Astrocyte (in vitro differentiated cells and primary cell): ENCODE data around the gene DPP7. TPM values are rescaled to one million over a fixed set of nuclear protein-coding genes. Genes with fewer than 3 reads are reported as not detected.

Experiments used
- DNase-seq: peaks from one replicate; pipeline ENCODE4 v3.0.0-alpha.2; 2010; ENCODE audit warnings: low read depth
- FAIRE-seq: peaks from 2 replicates; lab custom pipeline; 2011; peaks lifted over from hg19 to GRCh38; lab: Jason Lieb, UNC
- H2AFZ ChIP-seq: 2 replicates; pipeline ENCODE4 v1.6.0; 2012; ENCODE audit warnings: low read depth, low read length, inconsistent platforms
- H3K27ac ChIP-seq: 2 replicates; pipeline ENCODE4 v1.5.1; 2011; ENCODE audit warnings: low read depth, low read length, inconsistent platforms
- H3K27me3 ChIP-seq: 2 replicates; pipeline ENCODE4 v1.6.0; 2011; ENCODE audit warnings: low read length, inconsistent platforms; ENCODE audit not compliant: insufficient read depth
- H3K36me3 ChIP-seq: 2 replicates; pipeline ENCODE4 v1.5.1; 2011; ENCODE audit warnings: low read length, inconsistent platforms; ENCODE audit not compliant: insufficient read depth
- H3K4me1 ChIP-seq: 2 replicates; pipeline ENCODE4 v1.5.1; 2011; ENCODE audit warnings: low read length, inconsistent platforms; ENCODE audit not compliant: insufficient read depth
- H3K4me2 ChIP-seq: 2 replicates; pipeline ENCODE4 v1.6.0; 2012; ENCODE audit warnings: low read length, inconsistent platforms
- H3K4me3 ChIP-seq: 2 replicates; pipeline ENCODE4 v1.5.1; 2011; ENCODE audit warnings: low read depth, mild to moderate bottlenecking, low read length, inconsistent platforms; ENCODE audit not compliant: insufficient read depth
- H3K79me2 ChIP-seq: 2 replicates; pipeline ENCODE4 v1.6.0; 2012; ENCODE audit warnings: mild to moderate bottlenecking, low read length, inconsistent platforms; ENCODE audit not compliant: insufficient read depth
- H3K9ac ChIP-seq: 2 replicates; pipeline ENCODE4 v1.6.0; 2012; ENCODE audit warnings: mild to moderate bottlenecking, low read length, inconsistent platforms
- H3K9me3 ChIP-seq: 2 replicates; pipeline ENCODE4 v1.5.1; 2012; ENCODE audit warnings: low read depth, mild to moderate bottlenecking, low read length, inconsistent platforms; ENCODE audit not compliant: insufficient read depth
- H4K20me1 ChIP-seq: 2 replicates; pipeline ENCODE4 v1.6.0; 2012; ENCODE audit warnings: low read length, inconsistent platforms; ENCODE audit not compliant: insufficient read depth
- H3K27ac Mint-ChIP-seq: one replicate; pipeline ENCODE4 v1.8.0; 2021; ENCODE audit warnings: mild to moderate bottlenecking, mixed read lengths; ENCODE audit not compliant: unreplicated experiment
- H3K27me3 Mint-ChIP-seq: one replicate; pipeline ENCODE4 v1.8.0; 2021; ENCODE audit warnings: low read depth, mixed read lengths; ENCODE audit not compliant: unreplicated experiment
- H3K36me3 Mint-ChIP-seq: one replicate; pipeline ENCODE4 v1.8.0; 2021; ENCODE audit warnings: low read depth, mixed read lengths; ENCODE audit not compliant: unreplicated experiment
- H3K4me1 Mint-ChIP-seq: one replicate; pipeline ENCODE4 v1.8.0; 2021; ENCODE audit warnings: low read depth, mixed read lengths; ENCODE audit not compliant: unreplicated experiment
- H3K4me3 Mint-ChIP-seq: one replicate; pipeline ENCODE4 v1.8.0; 2021; ENCODE audit warnings: mild to moderate bottlenecking, moderate library complexity, mixed read lengths; ENCODE audit not compliant: unreplicated experiment
- H3K9me3 Mint-ChIP-seq: one replicate; pipeline ENCODE4 v1.8.0; 2021; ENCODE audit warnings: mild to moderate bottlenecking, mixed read lengths; ENCODE audit not compliant: unreplicated experiment
- CTCF ChIP-seq: IDR thresholded peaks from 2 replicates; pipeline ENCODE4 v1.5.1; 2011; ENCODE audit warnings: low read depth, mild to moderate bottlenecking, inconsistent platforms, low read length, moderate library complexity; ENCODE audit not compliant: insufficient read depth
- EZH2 ChIP-seq: IDR thresholded peaks from 2 replicates; pipeline ENCODE4 v1.6.1; 2012; ENCODE audit warnings: mild to moderate bottlenecking, low read length, inconsistent platforms; ENCODE audit not compliant: insufficient read depth
- total RNA-seq: library from RNA; stranded (reverse); gene quantifications from 2 replicates; pipeline ENCODE4 v1.2.1, GENCODE V29; 2021

The DPP7 gene
- total RNA-seq, 1 donor from 2014 or later = 53.8 TPM

- DNase-seq (no peak), FAIRE-seq (no peak)
- H3K27ac Mint-ChIP-seq = no peak overlapping the region
- H3K4me1 Mint-ChIP-seq = no peaks in the 10 kb centered on the region
- Histone ChIP-seq H3K27me3 (no peaks in the 10 kb centered on the region), H2AFZ (no peak overlapping the region), H4K20me1 (no peaks in the 10 kb centered on the region), H3K9ac (no peak overlapping the region), H3K4me1 (no peaks in the 10 kb centered on the region), H3K4me2 (no peak overlapping the region), H3K4me3 (no peak overlapping the region), H3K9me3 (no peaks in the 10 kb centered on the region), H3K79me2 (no peaks in the 10 kb centered on the region), H3K36me3 (no peaks in the 10 kb centered on the region), H3K27ac (no peak overlapping the region)
- no peaks in the 10 kb centered on the region for H3K27me3 Mint-ChIP-seq
- no peak overlapping the region for H3K4me3 Mint-ChIP-seq
- no peaks in the 10 kb centered on the region for H3K9me3 Mint-ChIP-seq
- TF ChIP-seq EZH2 (no peak), CTCF (no peak)
- no peaks in the 10 kb centered on the region for H3K36me3 Mint-ChIP-seq
These were observed 4.2 kb downstream of the DPP7 start for GRCh38 chr9:137110147-137110910.

GRCh38 chr9:137109250-137110146 is 5.0 kb downstream of the DPP7 start:
- Histone ChIP-seq H3K4me1 (no peaks in the 10 kb centered on the region), H3K79me2 (no peaks in the 10 kb centered on the region), H3K4me2 (no peak overlapping the region), H3K27ac (no peak overlapping the region), H3K36me3 (no peaks in the 10 kb centered on the region), H3K9me3 (no peaks in the 10 kb centered on the region), H2AFZ (no peak overlapping the region), H3K27me3 (no peaks in the 10 kb centered on the region), H3K9ac (no peak overlapping the region), H3K4me3 (no peak overlapping the region), H4K20me1 (no peaks in the 10 kb centered on the region)
- TF ChIP-seq EZH2 (no peak), CTCF (no peak)
- Mint-ChIP-seq H3K4me1 (no peaks in the 10 kb centered on the region), H3K36me3 (no peaks in the 10 kb centered on the region), H3K27me3 (no peaks in the 10 kb centered on the region), H3K9me3 (no peaks in the 10 kb centered on the region), H3K27ac (no peak overlapping the region), H3K4me3 (no peak overlapping the region)
- DNase-seq (no peak), FAIRE-seq (no peak)
